SU-DHL-6 (cell line): ENCODE data around the gene P2RY6.

Source experiments
- H2AFZ ChIP-seq: fragments of 200-600 bp; sonication (generic); 2 replicates; pipeline ENCODE4 v1.6.1; 2014; ENCODE audit warnings: low read depth, mild to moderate bottlenecking, moderate library complexity, mixed read lengths, antibody characterized with exemption, low read length; ENCODE audit not compliant: severe bottlenecking
- H3F3A ChIP-seq: fragments of 200-600 bp; shearing (Covaris generic); 2 replicates; pipeline ENCODE4 v1.6.0; 2016; ENCODE audit warnings: antibody characterized with exemption, mild to moderate bottlenecking; ENCODE audit not compliant: insufficient read depth
- H3K27ac ChIP-seq: fragments of 200-600 bp; sonication (generic); 2 replicates; pipeline ENCODE4 v1.5.1; 2016; ENCODE audit warnings: low read depth, mild to moderate bottlenecking, low read length, moderate library complexity, mixed read lengths
- H3K27me3 ChIP-seq: fragments of 200-600 bp; sonication (generic), shearing (Covaris generic); 2 replicates; pipeline ENCODE4 v1.6.0; 2014; ENCODE audit warnings: mild to moderate bottlenecking, low read length
- H3K36me3 ChIP-seq: fragments of 200-600 bp; sonication (generic); 2 replicates; pipeline ENCODE4 v1.6.1; 2014; ENCODE audit warnings: mild to moderate bottlenecking, low read length, mixed read lengths
- H3K4me2 ChIP-seq: fragments of 300-600, 200-600 bp; shearing (Covaris generic), sonication (generic); 2 replicates; pipeline ENCODE4 v1.6.0; 2014; ENCODE audit warnings: low read length, low read depth, mild to moderate bottlenecking; ENCODE audit not compliant: poor library complexity, severe bottlenecking
- H3K4me3 ChIP-seq: fragments of 200-600 bp; sonication (generic); 2 replicates; pipeline ENCODE4 v1.5.1; 2014; ENCODE audit warnings: antibody characterized with exemption, low read length, mild to moderate bottlenecking, mixed read lengths; ENCODE audit not compliant: insufficient read depth, poor library complexity, severe bottlenecking
- H3K79me2 ChIP-seq: fragments of 200-600 bp; sonication (generic); 2 replicates; pipeline ENCODE4 v1.6.1; 2014; ENCODE audit warnings: mild to moderate bottlenecking, low read length, moderate library complexity; ENCODE audit not compliant: insufficient read depth
- H3K9ac ChIP-seq: fragments of 200-600 bp; sonication (generic); 2 replicates; pipeline ENCODE4 v1.7.0; 2014; ENCODE audit warnings: mild to moderate bottlenecking, low read length
- H3K9me2 ChIP-seq: fragments of 200-600 bp; sonication (generic); replicated peaks from 2 replicates; pipeline ENCODE4 v1.6.1; 2014; ENCODE audit warnings: low read length; ENCODE audit not compliant: insufficient read depth
- H3K9me3 ChIP-seq: fragments of 200-600 bp; sonication (generic); 2 replicates; pipeline ENCODE4 v1.6.1; 2014; ENCODE audit warnings: low read length, mixed read lengths; ENCODE audit not compliant: insufficient read depth
- H4K20me1 ChIP-seq: fragments of 200-600 bp; sonication (generic); 2 replicates; pipeline ENCODE4 v1.6.1; 2014; ENCODE audit warnings: low read depth, mild to moderate bottlenecking, antibody characterized with exemption, low read length, moderate library complexity, mixed read lengths
- EZH2phosphoT487 ChIP-seq: fragments of 200-600 bp; sonication (generic), shearing (Covaris generic); conservative IDR thresholded peaks from 2 replicates; pipeline ENCODE4 v1.6.1; 2018; ENCODE audit warnings: mild to moderate bottlenecking, antibody characterized with exemption, low read length, moderate library complexity, mixed read lengths
- TF ChIP-seq, protein P1 (sequence below): fragments of 200-600 bp; sonication (generic); IDR thresholded peaks from one replicate; pipeline ENCODE4 v1.5.1; 2017; ENCODE audit warnings: antibody characterized with exemption, mild to moderate bottlenecking, low read length, moderate library complexity; ENCODE audit not compliant: insufficient read depth, poor library complexity, severe bottlenecking

P2RY6 gene

DNA sequence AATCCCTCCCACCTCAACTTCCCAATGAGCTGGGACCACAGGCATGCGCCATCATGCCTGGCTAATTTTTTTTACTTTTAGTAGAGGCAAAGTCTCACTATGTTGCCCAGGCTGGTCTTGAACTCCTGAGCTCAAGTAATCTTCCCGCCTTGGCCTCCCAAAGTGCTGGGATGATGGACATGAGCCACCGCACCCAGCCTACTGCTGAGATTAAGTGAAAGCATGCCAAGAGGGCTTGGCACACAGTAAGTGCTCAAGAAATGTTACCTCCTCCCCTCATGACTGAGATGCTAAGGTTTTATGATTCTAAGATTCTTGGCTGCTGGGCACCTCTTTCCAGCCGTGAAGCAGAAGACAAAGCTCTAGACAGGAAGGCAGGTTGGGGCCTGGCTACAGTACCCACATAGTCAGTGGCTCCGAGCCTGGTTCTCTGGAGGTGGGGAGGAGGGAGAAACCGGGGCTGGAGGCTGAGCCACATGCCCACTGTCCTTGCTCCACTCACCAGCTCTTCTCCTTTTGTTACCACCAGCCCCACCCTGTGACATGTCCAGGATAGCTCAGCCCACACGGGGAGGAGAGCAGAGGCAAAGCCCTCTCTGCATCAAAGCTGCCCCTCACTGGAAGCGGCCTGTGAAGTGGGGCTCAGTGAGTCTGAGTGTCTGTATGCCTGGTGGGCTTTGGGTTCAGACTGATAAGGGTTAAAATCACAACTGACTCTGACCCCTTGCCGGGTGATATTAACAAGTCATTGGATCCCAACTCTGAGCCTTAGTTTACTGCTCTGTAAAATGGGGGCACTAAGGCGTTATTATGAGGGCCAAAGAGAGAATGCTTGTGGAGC, 48.8 kb downstream of the P2RY6 start:
- Histone ChIP-seq H3K4me3 (no peak overlapping the region), H2AFZ (no peak overlapping the region), H3F3A (no peaks in the 10 kb centered on the region), H3K79me2 (no peaks in the 10 kb centered on the region), H3K9me3 (no peaks in the 10 kb centered on the region), H3K4me2 (no peak overlapping the region), H3K9ac (no peak overlapping the region), H3K27me3 (no peaks in the 10 kb centered on the region), H3K36me3 (no peaks in the 10 kb centered on the region), H3K27ac (no peak overlapping the region), H4K20me1 (no peaks in the 10 kb centered on the region), H3K9me2 (no peaks in the 10 kb centered on the region)
- TF ChIP-seq, protein P1, sequence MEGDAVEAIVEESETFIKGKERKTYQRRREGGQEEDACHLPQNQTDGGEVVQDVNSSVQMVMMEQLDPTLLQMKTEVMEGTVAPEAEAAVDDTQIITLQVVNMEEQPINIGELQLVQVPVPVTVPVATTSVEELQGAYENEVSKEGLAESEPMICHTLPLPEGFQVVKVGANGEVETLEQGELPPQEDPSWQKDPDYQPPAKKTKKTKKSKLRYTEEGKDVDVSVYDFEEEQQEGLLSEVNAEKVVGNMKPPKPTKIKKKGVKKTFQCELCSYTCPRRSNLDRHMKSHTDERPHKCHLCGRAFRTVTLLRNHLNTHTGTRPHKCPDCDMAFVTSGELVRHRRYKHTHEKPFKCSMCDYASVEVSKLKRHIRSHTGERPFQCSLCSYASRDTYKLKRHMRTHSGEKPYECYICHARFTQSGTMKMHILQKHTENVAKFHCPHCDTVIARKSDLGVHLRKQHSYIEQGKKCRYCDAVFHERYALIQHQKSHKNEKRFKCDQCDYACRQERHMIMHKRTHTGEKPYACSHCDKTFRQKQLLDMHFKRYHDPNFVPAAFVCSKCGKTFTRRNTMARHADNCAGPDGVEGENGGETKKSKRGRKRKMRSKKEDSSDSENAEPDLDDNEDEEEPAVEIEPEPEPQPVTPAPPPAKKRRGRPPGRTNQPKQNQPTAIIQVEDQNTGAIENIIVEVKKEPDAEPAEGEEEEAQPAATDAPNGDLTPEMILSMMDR = no peak
- no peak for TF ChIP-seq EZH2phosphoT487

DNA sequence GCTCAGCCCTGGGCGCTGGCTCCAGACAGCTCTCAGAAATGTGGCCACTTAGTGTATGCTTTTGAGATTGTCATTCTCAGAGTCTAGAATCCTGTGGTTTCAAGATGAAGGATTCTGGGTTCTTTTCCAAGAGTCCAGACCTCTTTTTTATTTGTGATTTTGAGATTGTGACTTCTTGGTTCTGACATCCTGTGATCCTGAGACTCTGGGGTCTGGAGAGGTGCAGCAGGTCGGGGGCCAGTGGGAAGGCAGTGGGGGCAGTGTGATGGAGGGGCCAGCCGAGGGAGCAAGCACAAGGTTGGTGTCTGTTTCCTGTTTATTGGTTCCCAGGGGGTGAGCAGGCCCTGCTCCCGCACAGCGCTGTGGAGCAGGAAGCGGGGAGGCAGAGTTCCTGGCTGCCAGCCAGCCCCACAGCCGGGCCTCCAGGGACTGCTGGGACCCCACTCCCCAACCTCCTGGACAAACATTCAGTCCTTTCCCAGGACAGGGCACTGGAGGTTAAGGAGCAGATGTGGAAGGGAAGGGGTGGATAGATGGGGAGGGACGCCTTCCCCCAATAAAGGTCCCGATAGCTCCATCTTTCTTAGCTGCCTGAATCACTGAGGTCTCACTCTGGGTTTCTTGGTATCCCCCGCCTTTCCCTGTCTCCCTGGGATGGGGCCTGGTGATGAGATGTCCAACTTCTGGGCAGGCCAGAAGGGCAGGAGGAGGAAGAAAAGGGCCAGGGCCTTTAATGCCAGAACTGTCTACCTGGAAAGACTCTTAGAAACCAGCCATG, 49.7 kb downstream of the P2RY6 start:
- no peak for TF ChIP-seq EZH2phosphoT487
- TF ChIP-seq, protein P1 = no peak
- no peaks in the 10 kb centered on the region for H3K9me2 ChIP-seq
- no peak overlapping the region for H3K4me3 ChIP-seq
- no peak overlapping the region for H3K4me2 ChIP-seq
- H3K9me3 ChIP-seq = no peaks in the 10 kb centered on the region
- H3K79me2 ChIP-seq = no peaks in the 10 kb centered on the region
- no peaks in the 10 kb centered on the region for H3K27me3 ChIP-seq
- H4K20me1 ChIP-seq = no peaks in the 10 kb centered on the region
- no peak overlapping the region for H2AFZ ChIP-seq
- H3K27ac ChIP-seq = no peak overlapping the region
- no peak overlapping the region for H3K9ac ChIP-seq
- no peaks in the 10 kb centered on the region for H3F3A ChIP-seq
- no peaks in the 10 kb centered on the region for H3K36me3 ChIP-seq

GRCh38 chr11:73322382-73323306, 50.5 kb downstream of the P2RY6 start:
- no peak overlapping the region for H2AFZ ChIP-seq
- no peak overlapping the region for H3K27ac ChIP-seq

More at GRCh38 chr11:73322382-73323306, 50.5 kb downstream of the P2RY6 start:
- Histone ChIP-seq H4K20me1 (no peaks in the 10 kb centered on the region), H3K36me3 (no peaks in the 10 kb centered on the region), H3F3A (no peaks in the 10 kb centered on the region), H3K27me3 (no peaks in the 10 kb centered on the region), H3K4me2 (no peak overlapping the region), H3K79me2 (no peaks in the 10 kb centered on the region), H3K4me3 (no peak overlapping the region), H3K9me2 (no peaks in the 10 kb centered on the region), H3K9ac (no peak overlapping the region), H3K9me3 (no peaks in the 10 kb centered on the region)
- no peak for TF ChIP-seq EZH2phosphoT487
- TF ChIP-seq, protein P1 = no peak
